Natural killer cell treated with Interleukin-12 subunit alpha and Interleukin-12 subunit beta and Interleukin-15 and Interleukin-18, amount 100 ng/mL, for 72 hours (primary cell): ENCODE data around the gene ADAMTSL1. TPM values are rescaled to one million over a fixed set of nuclear protein-coding genes. Genes with fewer than 3 reads are reported as not detected.

Experiments used
- ATAC-seq, 2 donors: fragments of 150-1000 bp; cut with Tn5 transposase in 1 of 2; sonication (Bioruptor Pico), chemical (Tn5 transposase) in 1 of 2; 2 replicates each; pipeline ENCODE4 v1.10.0; 2021
- DNase-seq: peaks from one replicate; pipeline ENCODE4 v3.0.0; 2022; ENCODE audit warnings: low spot score
- H3K27ac Mint-ChIP-seq, 2 donors: 1 replicate in 1 of 2; 2 replicates in 1 of 2; pipeline ENCODE4 v1.8.0; 2022; ENCODE audit warnings: mixed read lengths in 2 of 2, mild to moderate bottlenecking in 1 of 2, moderate library complexity in 1 of 2
- H3K27me3 Mint-ChIP-seq, 2 donors: 1 replicate in 1 of 2; 2 replicates in 1 of 2; pipeline ENCODE4 v1.8.0; 2022; ENCODE audit warnings: mixed read lengths in 2 of 2
- H3K36me3 Mint-ChIP-seq: one replicate; pipeline ENCODE4 v1.8.0; 2022; ENCODE audit warnings: mixed read lengths
- H3K4me1 Mint-ChIP-seq, 2 donors: 1 replicate in 1 of 2; 2 replicates in 1 of 2; pipeline ENCODE4 v1.8.0; 2022; ENCODE audit warnings: low read depth in 2 of 2, mixed read lengths in 2 of 2, mild to moderate bottlenecking in 1 of 2
- H3K4me3 Mint-ChIP-seq: one replicate; pipeline ENCODE4 v1.8.0; 2022; ENCODE audit warnings: mixed read lengths
- H3K9me3 Mint-ChIP-seq: 2 replicates; pipeline ENCODE4 v1.8.0; 2022; ENCODE audit warnings: mixed read lengths
- total RNA-seq, 2 donors: library from RNA; stranded (reverse); gene quantifications; one replicate each; pipeline ENCODE4 v1.2.3, GENCODE V29; 2022

The ADAMTSL1 gene
- total RNA-seq, 2 donors from 2014 or later: not detected

DNA sequence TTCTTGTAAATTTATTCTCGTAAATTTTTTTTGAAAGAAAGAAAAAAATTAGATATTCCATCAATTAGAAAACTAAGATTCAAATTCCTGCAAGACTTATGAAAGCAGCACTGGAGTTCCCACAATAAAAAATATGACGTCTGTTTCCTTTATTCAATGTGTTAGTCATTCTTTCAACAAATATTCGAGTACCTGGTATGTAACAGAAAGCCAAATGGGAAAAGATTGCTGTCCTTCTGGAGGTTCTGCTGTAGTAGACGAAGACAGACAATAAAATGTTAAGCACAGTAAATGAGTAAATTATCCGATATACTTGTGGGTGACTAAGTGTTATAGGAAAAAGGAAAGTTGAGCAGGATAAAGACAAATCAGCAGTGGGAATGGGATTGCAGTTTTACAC is 92.2 kb downstream of the ADAMTSL1 start:
- Mint-ChIP-seq H3K4me1 (no peaks in the 10 kb centered on the region), H3K4me3 (no peak overlapping the region), H3K27me3 (no peaks in the 10 kb centered on the region), H3K36me3 (no peaks in the 10 kb centered on the region), H3K27ac (no peak overlapping the region), H3K9me3 (peaks cover 17% of the 10 kb centered on the region)
- DNase-seq: no peak
- ATAC-seq: no peak

DNA sequence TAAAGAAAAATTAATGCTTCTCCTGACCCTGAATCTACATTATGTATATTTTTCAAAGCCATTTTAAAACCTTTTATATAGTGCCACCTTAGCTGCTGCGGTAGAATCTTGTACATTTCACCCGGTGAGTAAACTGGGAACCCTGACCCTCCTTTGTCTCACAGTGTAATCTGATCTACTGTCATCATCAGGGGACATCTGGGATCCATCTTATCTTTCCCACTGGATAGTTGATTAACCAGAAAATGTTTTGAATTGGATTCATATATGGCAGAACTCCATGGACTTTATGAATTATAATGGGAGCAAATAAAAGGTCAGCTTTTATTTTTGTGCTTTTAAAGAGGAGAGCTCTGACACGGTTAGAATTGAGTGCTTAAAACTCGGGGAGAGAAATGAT is 95.0 kb downstream of the ADAMTSL1 start:
- Mint-ChIP-seq H3K36me3 (no peaks in the 10 kb centered on the region), H3K27ac (no peak overlapping the region), H3K4me3 (no peak overlapping the region), H3K27me3 (no peaks in the 10 kb centered on the region), H3K4me1 (no peaks in the 10 kb centered on the region), H3K9me3 (peaks cover 5% of the 10 kb centered on the region)
- ATAC-seq: no peak
- DNase-seq: no peak

DNA sequence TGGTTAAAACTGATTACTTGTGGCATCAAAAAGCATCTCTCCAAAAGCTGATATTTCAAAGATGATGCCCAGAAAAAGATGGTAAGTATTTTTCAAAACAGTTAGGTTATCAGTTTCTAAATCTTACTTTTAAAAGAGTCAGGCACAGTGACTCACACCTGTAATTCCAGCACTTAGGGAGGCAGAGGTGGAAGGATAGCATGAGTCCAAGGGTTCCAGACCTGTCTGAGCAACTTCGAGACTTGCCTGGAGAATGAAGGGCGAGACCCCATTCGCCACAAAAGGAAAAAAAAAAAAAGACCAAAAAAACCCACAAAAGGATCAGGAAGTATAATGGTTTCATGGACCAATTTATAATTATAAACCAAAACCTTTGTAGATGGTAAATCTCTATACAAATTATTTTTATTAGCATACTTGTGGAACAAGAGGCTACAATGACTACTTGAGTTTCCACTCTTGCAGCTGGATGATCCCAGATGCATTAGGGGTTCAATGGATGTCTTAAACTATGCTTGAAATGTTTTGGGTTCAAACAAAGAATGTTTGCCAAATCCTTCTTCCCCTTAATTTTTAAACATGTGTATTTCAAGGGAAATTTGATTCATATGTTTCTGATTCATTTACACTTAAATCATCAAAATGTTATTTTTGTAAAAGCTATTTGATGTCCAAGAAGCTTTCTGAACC is 96.1 kb downstream of the ADAMTSL1 start:
- H3K36me3 Mint-ChIP-seq: no peaks in the 10 kb centered on the region
- no peak overlapping the region for H3K27ac Mint-ChIP-seq
- H3K4me1 Mint-ChIP-seq: no peaks in the 10 kb centered on the region
- H3K27me3 Mint-ChIP-seq: no peaks in the 10 kb centered on the region
- DNase-seq (no peak), ATAC-seq (no peak)
- peaks cover 5% of the 10 kb centered on the region for H3K9me3 Mint-ChIP-seq
- H3K4me3 Mint-ChIP-seq: no peak overlapping the region

DNA sequence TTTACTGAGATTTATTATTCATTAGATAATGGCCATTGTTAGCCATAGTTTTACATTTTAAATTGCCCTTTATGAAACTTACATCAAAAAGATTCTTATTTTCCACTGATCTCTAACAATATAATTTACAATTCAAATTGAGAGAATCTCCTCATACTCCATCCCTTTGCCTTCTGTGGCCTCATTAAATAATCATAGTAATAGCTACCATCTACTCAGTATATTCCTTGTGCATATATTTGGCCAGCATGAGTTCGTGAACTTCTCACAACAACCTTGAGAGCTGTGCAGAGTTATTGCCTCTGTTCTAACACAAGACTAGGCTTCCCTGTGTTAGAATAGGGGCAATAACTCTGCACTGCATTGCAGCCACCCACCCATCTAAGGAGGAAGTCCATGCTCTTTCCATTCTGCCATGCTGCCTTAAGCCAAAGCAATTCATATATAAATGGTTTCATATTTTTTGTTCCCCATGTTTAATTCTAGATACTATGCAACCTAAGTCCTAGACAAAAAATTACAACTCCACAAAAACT is 99.1 kb downstream of the ADAMTSL1 start:
- Mint-ChIP-seq H3K36me3 (no peaks in the 10 kb centered on the region), H3K4me3 (no peak overlapping the region), H3K27ac (no peak overlapping the region), H3K9me3 (peaks cover 2% of the 10 kb centered on the region), H3K27me3 (no peaks in the 10 kb centered on the region), H3K4me1 (no peaks in the 10 kb centered on the region)
- ATAC-seq (no peak), DNase-seq (no peak)

DNA sequence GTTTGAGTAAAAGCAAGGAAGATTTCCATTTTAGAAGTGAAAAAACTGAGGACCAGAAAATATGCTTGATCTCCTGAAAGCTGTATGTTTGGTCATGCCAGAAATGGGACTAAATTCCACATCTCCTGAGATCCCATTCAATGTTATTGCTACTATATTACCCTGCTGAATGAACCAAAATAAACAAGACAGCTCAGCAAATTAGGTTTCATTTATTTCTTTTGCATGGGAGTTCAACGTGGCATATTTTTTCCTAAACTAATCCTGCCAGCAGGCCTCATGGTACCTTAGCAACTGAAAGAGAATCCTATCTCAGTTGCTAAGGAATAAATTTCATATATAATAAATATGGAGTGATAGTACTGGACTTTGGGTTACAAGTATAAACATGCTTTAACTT is 101.7 kb downstream of the ADAMTSL1 start:
- H3K4me1 Mint-ChIP-seq: no peaks in the 10 kb centered on the region
- H3K9me3 Mint-ChIP-seq: peaks cover 2% of the 10 kb centered on the region
- H3K4me3 Mint-ChIP-seq: no peak overlapping the region
- DNase-seq (no peak), ATAC-seq (no peak)
- H3K27me3 Mint-ChIP-seq: no peaks in the 10 kb centered on the region
- no peak overlapping the region for H3K27ac Mint-ChIP-seq
- H3K36me3 Mint-ChIP-seq: no peaks in the 10 kb centered on the region

DNA sequence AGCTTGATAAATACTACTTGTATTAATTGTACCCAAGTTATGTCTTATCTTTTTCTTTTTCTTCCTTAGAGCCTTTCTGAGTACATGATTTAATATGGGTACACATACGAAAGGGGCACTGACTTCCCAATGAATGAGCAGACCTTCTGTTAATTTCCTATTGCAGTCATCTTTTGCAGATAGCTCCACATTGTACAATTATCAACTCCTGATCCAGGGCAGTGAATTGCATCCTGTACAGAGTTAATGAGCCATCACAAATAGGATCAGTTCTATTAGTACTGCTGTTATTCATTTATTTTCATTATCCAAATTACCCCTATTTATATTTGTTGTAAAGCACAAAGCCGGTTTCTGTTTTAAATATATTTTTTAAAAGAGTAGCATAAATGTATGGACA is 105.6 kb downstream of the ADAMTSL1 start:
- no peak for DNase-seq
- Mint-ChIP-seq H3K27me3 (no peaks in the 10 kb centered on the region), H3K27ac (no peak overlapping the region), H3K9me3 (peaks cover 8% of the 10 kb centered on the region), H3K4me1 (no peaks in the 10 kb centered on the region), H3K36me3 (no peaks in the 10 kb centered on the region), H3K4me3 (no peak overlapping the region)
- ATAC-seq: no peak

DNA sequence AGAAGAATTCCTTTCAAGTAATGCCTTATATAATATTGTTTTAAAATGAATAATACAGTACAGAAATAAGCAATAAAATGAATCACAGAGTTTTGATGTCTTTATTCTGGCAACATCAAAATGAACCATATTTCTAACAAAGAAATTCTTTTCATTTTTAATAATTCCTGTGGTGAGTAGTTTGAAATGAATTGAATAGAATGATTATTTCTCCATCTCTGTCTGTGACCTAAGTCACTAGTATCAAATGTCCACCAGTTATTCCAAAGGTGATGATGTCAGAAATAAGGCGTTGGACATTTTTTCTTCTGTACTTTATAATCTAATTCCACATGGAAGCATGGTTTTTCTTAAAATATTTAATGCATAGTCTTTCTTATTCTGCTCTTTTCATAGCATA is 106.2 kb downstream of the ADAMTSL1 start:
- no peak for DNase-seq
- H3K4me3 Mint-ChIP-seq: no peak overlapping the region
- H3K36me3 Mint-ChIP-seq: no peaks in the 10 kb centered on the region
- ATAC-seq: no peak
- H3K27me3 Mint-ChIP-seq: no peaks in the 10 kb centered on the region
- no peaks in the 10 kb centered on the region for H3K4me1 Mint-ChIP-seq
- no peak overlapping the region for H3K27ac Mint-ChIP-seq
- peaks cover 8% of the 10 kb centered on the region for H3K9me3 Mint-ChIP-seq

DNA sequence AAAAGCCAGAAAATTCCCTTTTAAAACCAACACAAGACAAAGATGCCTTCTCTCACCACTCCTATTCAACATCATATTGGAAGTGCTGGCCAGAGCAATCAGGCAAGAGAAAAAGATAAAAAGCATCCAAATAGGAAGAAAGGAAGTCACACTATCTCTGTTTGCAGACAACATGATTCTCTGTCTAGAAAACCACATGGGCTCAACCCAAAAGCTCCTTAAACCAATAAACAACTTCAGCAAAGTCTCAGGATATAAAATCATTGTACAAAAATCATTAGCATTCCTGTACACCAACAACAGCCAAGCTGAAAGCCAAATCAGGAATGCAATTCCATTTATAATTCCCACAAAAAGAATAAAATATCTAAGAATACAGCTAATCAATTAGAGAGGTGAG is 112.0 kb downstream of the ADAMTSL1 start:
- H3K9me3 Mint-ChIP-seq: peaks cover 8% of the 10 kb centered on the region
- no peak for DNase-seq
- no peaks in the 10 kb centered on the region for H3K4me1 Mint-ChIP-seq
- no peaks in the 10 kb centered on the region for H3K27me3 Mint-ChIP-seq
- no peak for ATAC-seq
- no peak overlapping the region for H3K27ac Mint-ChIP-seq
- H3K4me3 Mint-ChIP-seq: no peak overlapping the region
- peaks cover under 1% of the 10 kb centered on the region for H3K36me3 Mint-ChIP-seq

DNA sequence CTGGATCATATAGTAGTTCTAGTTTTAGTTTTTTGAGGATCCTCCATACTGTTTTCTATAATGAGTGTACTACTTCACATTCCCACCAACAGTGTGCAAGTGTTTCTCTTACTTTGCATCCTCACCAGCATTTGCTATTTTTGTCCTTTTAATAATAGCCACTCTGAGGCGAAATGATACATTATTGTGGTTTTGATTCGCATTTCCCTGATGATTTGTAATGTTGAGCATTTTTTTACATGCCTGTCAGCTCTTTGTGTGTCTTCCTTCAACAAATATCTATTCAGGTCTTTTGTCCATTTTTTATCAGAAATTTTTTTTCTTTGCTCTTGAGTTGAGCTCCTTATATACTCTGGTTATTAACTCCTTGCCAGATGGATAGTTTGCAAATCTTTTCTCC is 114.0 kb downstream of the ADAMTSL1 start:
- DNase-seq (no peak), ATAC-seq (no peak)
- peaks cover 6% of the 10 kb centered on the region for H3K36me3 Mint-ChIP-seq
- H3K9me3 Mint-ChIP-seq: peaks cover 8% of the 10 kb centered on the region
- H3K4me1 Mint-ChIP-seq: no peaks in the 10 kb centered on the region
- no peak overlapping the region for H3K4me3 Mint-ChIP-seq
- no peaks in the 10 kb centered on the region for H3K27me3 Mint-ChIP-seq
- H3K27ac Mint-ChIP-seq: no peak overlapping the region

DNA sequence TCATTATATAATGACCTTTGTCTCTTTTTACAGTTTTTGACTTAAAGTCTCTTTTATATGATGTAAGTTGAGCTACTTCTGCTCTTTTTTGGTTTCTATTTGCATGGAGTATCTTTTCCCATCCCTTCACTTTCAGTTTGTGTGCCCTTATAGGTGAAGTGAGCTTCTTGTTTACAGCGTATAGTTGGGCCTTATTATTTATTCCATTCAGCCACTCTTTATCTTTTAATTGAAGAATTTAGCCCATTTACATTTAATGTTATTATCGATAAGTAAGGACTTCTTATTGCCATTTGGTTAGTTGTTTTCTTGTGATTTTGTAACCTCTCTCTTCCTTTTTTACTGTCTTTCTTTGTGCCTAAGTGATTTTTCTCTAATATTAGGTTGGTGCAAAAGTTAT is 117.3 kb downstream of the ADAMTSL1 start:
- Mint-ChIP-seq H3K4me3 (no peak overlapping the region), H3K27ac (no peak overlapping the region), H3K27me3 (no peaks in the 10 kb centered on the region), H3K36me3 (peaks cover 6% of the 10 kb centered on the region), H3K4me1 (no peaks in the 10 kb centered on the region), H3K9me3 (peaks cover 12% of the 10 kb centered on the region)
- ATAC-seq: no peak
- DNase-seq: no peak

DNA sequence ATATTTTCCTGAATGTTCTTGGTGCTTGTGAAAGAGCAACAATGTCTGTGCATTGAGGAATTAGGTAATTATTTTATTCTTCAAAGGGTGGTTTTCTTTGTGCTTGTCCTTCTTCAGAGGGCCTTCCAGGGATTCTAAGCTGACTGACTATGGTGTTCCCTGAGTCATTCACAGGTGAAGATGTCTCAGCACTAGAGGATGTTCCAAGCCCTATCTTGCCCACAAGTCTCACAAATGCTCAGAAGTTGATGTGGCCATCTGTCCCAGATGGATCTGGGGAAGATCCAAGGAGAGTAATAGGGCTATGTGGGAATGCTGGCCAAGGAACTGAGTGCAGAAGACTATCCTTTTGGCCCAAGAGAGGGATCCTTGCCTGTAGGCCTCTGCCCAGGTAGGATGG is 120.9 kb downstream of the ADAMTSL1 start:
- no peak overlapping the region for H3K4me3 Mint-ChIP-seq
- DNase-seq: no peak
- no peaks in the 10 kb centered on the region for H3K4me1 Mint-ChIP-seq
- H3K36me3 Mint-ChIP-seq: peaks cover 6% of the 10 kb centered on the region
- peaks cover 12% of the 10 kb centered on the region for H3K9me3 Mint-ChIP-seq
- H3K27me3 Mint-ChIP-seq: no peaks in the 10 kb centered on the region
- no peak for ATAC-seq
- H3K27ac Mint-ChIP-seq: no peak overlapping the region

DNA sequence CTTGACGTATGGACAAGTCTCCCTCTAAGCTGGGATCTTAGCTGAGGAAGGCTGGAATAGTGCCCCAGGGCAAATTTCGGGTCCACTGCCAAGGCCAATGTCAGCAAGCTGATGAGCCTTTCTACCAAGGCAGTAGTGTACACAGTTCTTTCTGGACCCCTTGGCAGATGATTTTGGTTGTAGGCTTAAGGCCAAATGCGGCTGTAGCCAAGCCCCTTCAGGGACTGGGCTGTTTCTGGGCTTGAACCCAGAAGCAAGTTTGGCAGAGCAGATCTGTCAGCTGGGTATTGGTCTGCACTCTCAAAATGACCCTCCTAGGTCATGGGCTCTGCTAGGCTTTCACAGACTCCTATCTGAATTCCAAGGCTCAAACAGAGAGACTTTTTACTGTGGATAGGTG is 121.6 kb downstream of the ADAMTSL1 start:
- peaks cover 6% of the 10 kb centered on the region for H3K36me3 Mint-ChIP-seq
- no peak overlapping the region for H3K4me3 Mint-ChIP-seq
- peaks cover 12% of the 10 kb centered on the region for H3K9me3 Mint-ChIP-seq
- no peak overlapping the region for H3K27ac Mint-ChIP-seq
- no peak for ATAC-seq
- no peaks in the 10 kb centered on the region for H3K27me3 Mint-ChIP-seq
- no peaks in the 10 kb centered on the region for H3K4me1 Mint-ChIP-seq
- no peak for DNase-seq

DNA sequence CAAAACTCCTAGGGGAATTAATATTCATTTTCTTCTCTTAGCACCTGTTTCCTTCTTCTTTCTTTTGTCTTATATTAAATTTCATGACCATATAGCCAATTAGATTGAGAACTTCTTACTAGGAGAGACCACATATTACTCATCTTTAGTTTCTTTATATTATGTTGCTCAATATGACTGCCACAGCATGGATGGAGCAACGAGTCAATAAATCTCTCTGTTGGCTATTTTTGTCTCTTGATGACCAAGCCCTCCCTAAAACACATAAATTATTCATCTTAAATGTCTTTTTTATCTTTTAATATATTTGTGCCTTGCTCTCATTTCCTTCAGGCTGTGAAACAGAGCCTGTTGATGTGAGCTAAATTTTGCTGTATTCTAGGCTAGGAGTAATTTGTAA is 123.0 kb downstream of the ADAMTSL1 start:
- H3K9me3 Mint-ChIP-seq: peaks cover 6% of the 10 kb centered on the region
- no peaks in the 10 kb centered on the region for H3K36me3 Mint-ChIP-seq
- no peak overlapping the region for H3K4me3 Mint-ChIP-seq
- DNase-seq: no peak
- no peaks in the 10 kb centered on the region for H3K4me1 Mint-ChIP-seq
- H3K27me3 Mint-ChIP-seq: no peaks in the 10 kb centered on the region
- no peak overlapping the region for H3K27ac Mint-ChIP-seq
- no peak for ATAC-seq

DNA sequence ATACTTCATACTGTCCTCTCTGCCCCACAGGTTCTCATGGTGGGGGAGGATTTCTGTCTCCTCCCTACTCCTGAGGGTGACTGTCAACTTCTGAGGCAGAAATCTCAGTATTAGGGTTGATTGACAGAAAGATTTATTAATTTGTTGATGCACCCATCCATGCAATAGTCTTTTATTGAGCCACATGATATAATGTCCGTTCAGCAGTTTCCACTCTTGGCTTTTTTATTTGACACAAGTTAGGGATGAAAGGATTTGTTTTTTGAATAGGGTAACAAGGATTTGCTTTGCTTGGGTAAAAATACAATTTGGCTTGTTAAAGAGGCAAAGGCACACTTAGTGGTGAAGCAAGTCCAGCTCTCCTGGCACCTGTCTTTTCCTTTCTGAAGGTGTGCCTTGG is 125.0 kb downstream of the ADAMTSL1 start:
- Mint-ChIP-seq H3K9me3 (peaks cover 6% of the 10 kb centered on the region), H3K4me3 (no peak overlapping the region), H3K36me3 (no peaks in the 10 kb centered on the region), H3K4me1 (no peaks in the 10 kb centered on the region), H3K27me3 (no peaks in the 10 kb centered on the region), H3K27ac (no peak overlapping the region)
- ATAC-seq (no peak), DNase-seq (no peak)

DNA sequence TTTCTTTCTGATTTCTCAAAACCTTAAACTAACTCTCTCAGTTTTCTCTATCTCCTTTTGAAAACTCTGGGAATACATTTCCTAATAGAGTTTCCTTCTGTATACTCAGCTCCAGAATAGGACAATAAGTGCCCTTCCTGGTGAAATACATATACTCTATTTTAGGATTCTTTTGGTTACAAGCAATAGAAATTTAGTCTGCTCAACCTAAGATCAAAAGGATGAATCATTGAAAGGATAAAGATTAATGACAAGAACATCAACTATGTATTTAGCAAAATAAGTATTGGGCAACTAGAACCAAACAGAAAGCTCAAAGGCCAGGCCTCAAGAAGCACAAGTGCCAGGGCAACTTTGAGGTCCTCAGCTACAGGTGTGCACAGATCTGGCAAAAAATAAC is 127.1 kb downstream of the ADAMTSL1 start:
- Mint-ChIP-seq H3K4me3 (no peak overlapping the region), H3K4me1 (no peaks in the 10 kb centered on the region), H3K9me3 (no peaks in the 10 kb centered on the region), H3K36me3 (no peaks in the 10 kb centered on the region), H3K27me3 (no peaks in the 10 kb centered on the region), H3K27ac (no peak overlapping the region)
- no peak for DNase-seq
- ATAC-seq: no peak
